SU-DHL-6 (cell line): ENCODE results near the gene SLITRK1.

Experiments
- H2AFZ ChIP-seq: fragments of 200-600 bp; sonication (generic); 2 replicates; pipeline ENCODE4 v1.6.1; 2014; ENCODE audit warnings: low read depth, mild to moderate bottlenecking, moderate library complexity, mixed read lengths, antibody characterized with exemption, low read length; ENCODE audit not compliant: severe bottlenecking
- H3F3A ChIP-seq: fragments of 200-600 bp; shearing (Covaris generic); 2 replicates; pipeline ENCODE4 v1.6.0; 2016; ENCODE audit warnings: antibody characterized with exemption, mild to moderate bottlenecking; ENCODE audit not compliant: insufficient read depth
- H3K27ac ChIP-seq: fragments of 200-600 bp; sonication (generic); 2 replicates; pipeline ENCODE4 v1.5.1; 2016; ENCODE audit warnings: low read depth, mild to moderate bottlenecking, low read length, moderate library complexity, mixed read lengths
- H3K27me3 ChIP-seq: fragments of 200-600 bp; sonication (generic), shearing (Covaris generic); 2 replicates; pipeline ENCODE4 v1.6.0; 2014; ENCODE audit warnings: mild to moderate bottlenecking, low read length
- H3K36me3 ChIP-seq: fragments of 200-600 bp; sonication (generic); 2 replicates; pipeline ENCODE4 v1.6.1; 2014; ENCODE audit warnings: mild to moderate bottlenecking, low read length, mixed read lengths
- H3K4me2 ChIP-seq: fragments of 300-600, 200-600 bp; shearing (Covaris generic), sonication (generic); 2 replicates; pipeline ENCODE4 v1.6.0; 2014; ENCODE audit warnings: low read length, low read depth, mild to moderate bottlenecking; ENCODE audit not compliant: poor library complexity, severe bottlenecking
- H3K4me3 ChIP-seq: fragments of 200-600 bp; sonication (generic); 2 replicates; pipeline ENCODE4 v1.5.1; 2014; ENCODE audit warnings: antibody characterized with exemption, low read length, mild to moderate bottlenecking, mixed read lengths; ENCODE audit not compliant: insufficient read depth, poor library complexity, severe bottlenecking
- H3K79me2 ChIP-seq: fragments of 200-600 bp; sonication (generic); 2 replicates; pipeline ENCODE4 v1.6.1; 2014; ENCODE audit warnings: mild to moderate bottlenecking, low read length, moderate library complexity; ENCODE audit not compliant: insufficient read depth
- H3K9ac ChIP-seq: fragments of 200-600 bp; sonication (generic); 2 replicates; pipeline ENCODE4 v1.7.0; 2014; ENCODE audit warnings: mild to moderate bottlenecking, low read length
- H3K9me2 ChIP-seq: fragments of 200-600 bp; sonication (generic); replicated peaks from 2 replicates; pipeline ENCODE4 v1.6.1; 2014; ENCODE audit warnings: low read length; ENCODE audit not compliant: insufficient read depth
- H3K9me3 ChIP-seq: fragments of 200-600 bp; sonication (generic); 2 replicates; pipeline ENCODE4 v1.6.1; 2014; ENCODE audit warnings: low read length, mixed read lengths; ENCODE audit not compliant: insufficient read depth
- H4K20me1 ChIP-seq: fragments of 200-600 bp; sonication (generic); 2 replicates; pipeline ENCODE4 v1.6.1; 2014; ENCODE audit warnings: low read depth, mild to moderate bottlenecking, antibody characterized with exemption, low read length, moderate library complexity, mixed read lengths
- EZH2phosphoT487 ChIP-seq: fragments of 200-600 bp; sonication (generic), shearing (Covaris generic); conservative IDR thresholded peaks from 2 replicates; pipeline ENCODE4 v1.6.1; 2018; ENCODE audit warnings: mild to moderate bottlenecking, antibody characterized with exemption, low read length, moderate library complexity, mixed read lengths
- TF ChIP-seq, protein P1 (sequence below): fragments of 200-600 bp; sonication (generic); IDR thresholded peaks from one replicate; pipeline ENCODE4 v1.5.1; 2017; ENCODE audit warnings: antibody characterized with exemption, mild to moderate bottlenecking, low read length, moderate library complexity; ENCODE audit not compliant: insufficient read depth, poor library complexity, severe bottlenecking

Gene SLITRK1

DNA sequence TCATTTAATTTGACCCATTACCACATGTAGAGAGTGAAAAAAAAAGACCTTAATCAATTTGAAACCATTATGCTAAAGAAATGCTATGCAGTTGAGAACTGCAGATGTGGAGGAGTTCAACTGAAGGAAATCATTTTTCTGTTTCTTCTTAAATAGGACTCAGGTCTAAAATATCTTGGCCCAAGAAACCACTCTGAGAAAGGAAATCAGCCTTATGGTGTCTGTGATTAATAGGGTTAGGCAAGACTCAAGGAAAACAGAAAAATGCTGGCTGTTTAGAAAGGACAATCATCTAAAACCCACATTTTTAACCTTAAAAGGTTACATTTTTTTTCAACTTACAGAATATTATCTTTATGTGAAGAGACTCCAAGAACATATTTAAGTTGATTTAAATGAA is 1.9 kb upstream of the SLITRK1 start:
- H4K20me1 ChIP-seq = no peaks in the 10 kb centered on the region

DNA sequence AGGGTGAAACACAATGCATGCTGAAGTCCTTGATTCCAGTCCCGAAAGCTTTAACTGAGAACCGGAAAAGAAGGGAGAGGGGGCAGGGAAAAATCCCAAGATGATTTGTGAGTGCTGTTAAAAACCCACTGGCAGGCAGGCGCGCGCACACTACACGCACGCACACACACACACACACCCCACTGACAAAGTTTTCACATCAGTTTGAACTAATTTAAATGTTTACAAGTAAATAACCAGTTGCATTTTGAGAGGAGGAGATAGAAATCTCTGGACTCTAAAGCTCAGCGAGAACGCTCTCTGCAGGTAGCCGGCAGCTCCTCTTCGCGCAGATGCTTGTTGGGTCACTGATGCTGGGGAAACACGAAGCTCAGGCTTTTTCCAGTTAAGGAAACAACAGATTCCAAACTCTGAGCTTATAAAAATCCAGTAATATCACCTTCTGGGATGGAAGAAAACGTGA is 818 bp upstream of the SLITRK1 start:
- no peaks in the 10 kb centered on the region for H3K9me2 ChIP-seq
- H3K79me2 ChIP-seq = no peaks in the 10 kb centered on the region
- no peaks in the 10 kb centered on the region for H4K20me1 ChIP-seq
- H3K36me3 ChIP-seq = no peaks in the 10 kb centered on the region
- H3F3A ChIP-seq = no peaks in the 10 kb centered on the region
- H3K27me3 ChIP-seq = no peaks in the 10 kb centered on the region
- H3K4me3 ChIP-seq = no peak overlapping the region
- no peak overlapping the region for H2AFZ ChIP-seq
- TF ChIP-seq, protein P1, sequence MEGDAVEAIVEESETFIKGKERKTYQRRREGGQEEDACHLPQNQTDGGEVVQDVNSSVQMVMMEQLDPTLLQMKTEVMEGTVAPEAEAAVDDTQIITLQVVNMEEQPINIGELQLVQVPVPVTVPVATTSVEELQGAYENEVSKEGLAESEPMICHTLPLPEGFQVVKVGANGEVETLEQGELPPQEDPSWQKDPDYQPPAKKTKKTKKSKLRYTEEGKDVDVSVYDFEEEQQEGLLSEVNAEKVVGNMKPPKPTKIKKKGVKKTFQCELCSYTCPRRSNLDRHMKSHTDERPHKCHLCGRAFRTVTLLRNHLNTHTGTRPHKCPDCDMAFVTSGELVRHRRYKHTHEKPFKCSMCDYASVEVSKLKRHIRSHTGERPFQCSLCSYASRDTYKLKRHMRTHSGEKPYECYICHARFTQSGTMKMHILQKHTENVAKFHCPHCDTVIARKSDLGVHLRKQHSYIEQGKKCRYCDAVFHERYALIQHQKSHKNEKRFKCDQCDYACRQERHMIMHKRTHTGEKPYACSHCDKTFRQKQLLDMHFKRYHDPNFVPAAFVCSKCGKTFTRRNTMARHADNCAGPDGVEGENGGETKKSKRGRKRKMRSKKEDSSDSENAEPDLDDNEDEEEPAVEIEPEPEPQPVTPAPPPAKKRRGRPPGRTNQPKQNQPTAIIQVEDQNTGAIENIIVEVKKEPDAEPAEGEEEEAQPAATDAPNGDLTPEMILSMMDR = no peak
- no peak for TF ChIP-seq EZH2phosphoT487
- no peak overlapping the region for H3K4me2 ChIP-seq
- no peaks in the 10 kb centered on the region for H3K9me3 ChIP-seq
- H3K27ac ChIP-seq = no peak overlapping the region
- H3K9ac ChIP-seq = no peak overlapping the region

More for the DNA sequence above, 1.9 kb upstream of the SLITRK1 start:
- TF ChIP-seq, protein P1 = no peak
- no peak for TF ChIP-seq EZH2phosphoT487
- Histone ChIP-seq H3F3A (no peaks in the 10 kb centered on the region), H3K4me3 (no peak overlapping the region), H3K36me3 (no peaks in the 10 kb centered on the region), H3K9me3 (no peaks in the 10 kb centered on the region), H3K9ac (no peak overlapping the region), H3K27me3 (no peaks in the 10 kb centered on the region), H2AFZ (no peak overlapping the region), H3K4me2 (no peak overlapping the region), H3K27ac (no peak overlapping the region), H3K9me2 (no peaks in the 10 kb centered on the region), H3K79me2 (no peaks in the 10 kb centered on the region)

DNA sequence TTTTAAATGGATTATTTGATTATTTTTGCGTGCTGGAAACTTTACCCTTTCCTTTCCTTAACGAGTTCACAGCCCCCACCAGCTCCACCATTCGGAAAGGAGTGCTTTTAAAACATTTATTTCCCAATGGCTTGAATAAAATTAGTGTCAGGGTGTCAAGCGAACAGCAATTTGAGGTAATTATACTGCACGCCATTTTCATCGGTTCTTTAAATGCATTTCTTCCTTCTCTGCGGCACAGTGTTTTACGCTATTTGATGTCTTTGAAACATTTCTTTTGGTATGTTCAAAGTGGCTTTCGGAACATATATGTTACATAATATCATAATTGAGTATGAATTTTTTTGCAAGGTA is 309 bp upstream of the SLITRK1 start:
- no peaks in the 10 kb centered on the region for H3K27me3 ChIP-seq
- no peak overlapping the region for H3K9ac ChIP-seq
- no peaks in the 10 kb centered on the region for H3K36me3 ChIP-seq
- H3K4me3 ChIP-seq = no peak overlapping the region
- no peaks in the 10 kb centered on the region for H4K20me1 ChIP-seq
- no peaks in the 10 kb centered on the region for H3K79me2 ChIP-seq
- TF ChIP-seq, protein P1 = no peak
- TF ChIP-seq EZH2phosphoT487 = no peak
- H3K9me2 ChIP-seq = no peaks in the 10 kb centered on the region
- H3K27ac ChIP-seq = no peak overlapping the region
- no peaks in the 10 kb centered on the region for H3K9me3 ChIP-seq
- H3K4me2 ChIP-seq = no peak overlapping the region
- no peaks in the 10 kb centered on the region for H3F3A ChIP-seq
- no peak overlapping the region for H2AFZ ChIP-seq
